Right lobe of liver (tissue), 6 donors: Measurements from ENCODE around the gene NLGN4X. TPM values are rescaled to one million over a fixed set of nuclear protein-coding genes. Genes with fewer than 3 reads are reported as not detected.

Experiments
- ATAC-seq, 4 donors: fragments of 200-7000 bp; cut with Tn5 transposase; one replicate each; pipeline ENCODE4 v1.9.1; 2020; ENCODE audit warnings: mild to moderate bottlenecking in 4 of 4, moderate library complexity in 4 of 4
- DNase-seq, 3 donors: peaks; one replicate each; pipeline ENCODE4 v3.0.0-alpha.2; 2020
- H3K27ac ChIP-seq, 3 donors: fragments of 200-600 bp; one replicate each; pipeline ENCODE4 v1.8.0; 2022
- H3K27me3 ChIP-seq, 2 donors: fragments of 200-600 bp; one replicate each; pipeline ENCODE4 v1.8.0; 2022
- H3K36me3 ChIP-seq, 4 donors: fragments of 200-600 bp; sonication (generic) in 1 of 4; one replicate each; pipeline versions ENCODE4 v1.5.1 to v1.8.0; 2017 to 2022; ENCODE audit warnings: control low read depth in 1 of 4
- H3K4me1 ChIP-seq, 4 donors: fragments of 200-600 bp; sonication (generic) in 1 of 4; one replicate each; pipeline versions ENCODE4 v1.5.1 to v1.8.0; 2017 to 2022; ENCODE audit warnings: control low read depth in 1 of 4
- H3K4me3 ChIP-seq, 3 donors: fragments of 200-600 bp; one replicate each; pipeline ENCODE4 v1.8.0; 2022
- H3K9me3 ChIP-seq, 4 donors: fragments of 200-600 bp; sonication (generic) in 1 of 4; one replicate each; pipeline versions ENCODE4 v1.5.1 to v1.8.0; 2017 to 2022; ENCODE audit warnings: control low read depth in 1 of 4
- CTCF ChIP-seq, 4 donors: fragments of 200-600 bp in 3 of 4; fragments of 450-650 bp in 1 of 4; IDR thresholded peaks; one replicate each; pipeline versions ENCODE4 v1.5.1 to v1.8.0; 2016 to 2022; ENCODE audit warnings: antibody characterized with exemption in 4 of 4, mild to moderate bottlenecking in 2 of 4
- POLR2A ChIP-seq: fragments of 450-650 bp; IDR thresholded peaks from one replicate; pipeline ENCODE4 v1.6.1; 2017; ENCODE audit warnings: antibody characterized with exemption, mild to moderate bottlenecking
- WGBS: methylation state at CpG from one replicate; pipeline ENCODE4 v1.1.6; 2018; ENCODE audit warnings: low coverage, low lambda C conversion rate; ENCODE audit not compliant: insufficient coverage; ENCODE audit errors: missing lambda C conversion rate; 5-methylcytosine and 5-hydroxymethylcytosine counted together
- intact Hi-C, 2 donors: fragments of 100-400 bp; cut with DNase I; formaldehyde crosslinking; loops; one replicate each; pipeline versions ENCODE4 v1.11.2 to v1.14.1; 2022
- total RNA-seq, 6 experiments: library from RNA; depleted of rRNA in 2 of 6; stranded (reverse); fragments of >200 nt in 2 of 6; fragmentation: NEBNext Ultra II Directional in 3 of 6; extraction: Animal tissue kit (Norgen Biotek cat#: 25700) in 3 of 6; gene quantifications; one replicate each; pipeline versions ENCODE4 v1.1.0 to v1.2.4, GENCODE V29; 2016 to 2023
- donor health status: DM: no; HTN: yes; CAD: no.
- donor health status: DM: no; HTN: no; CAD: no.
- donor health status: DM: no; HTN: no; CAD: no.
- donor health status: DM: no; HTN: yes; CAD: no.
- donor health status: DM: no; HTN: yes; CAD: no.

Gene NLGN4X
- total RNA-seq, 6 experiments from 2014 or later, result 0.51 to 1.5 (median 1.1) TPM

GRCh38 chrX:6131287-6131686 is 97.4 kb downstream of the NLGN4X start:
- H3K4me3 ChIP-seq, result no peak overlapping the region
- no peaks in the 10 kb centered on the region for H3K27me3 ChIP-seq
- TF ChIP-seq CTCF (IDR thresholded peaks at IDR 0.05) (no peak), POLR2A (no peak)
- intact Hi-C loops, result no loop called here
- ATAC-seq (no peak), DNase-seq (no peak)
- H3K9me3 ChIP-seq, result no peaks in the 10 kb centered on the region
- H3K4me1 ChIP-seq, result no peaks in the 10 kb centered on the region
- H3K27ac ChIP-seq, result no peak overlapping the region
- no peaks in the 10 kb centered on the region for H3K36me3 ChIP-seq

- Histone ChIP-seq H3K27ac (no peak overlapping the region), H3K36me3 (no peaks in the 10 kb centered on the region), H3K4me1 (no peaks in the 10 kb centered on the region), H3K27me3 (no peaks in the 10 kb centered on the region), H3K4me3 (no peak overlapping the region), H3K9me3 (no peaks in the 10 kb centered on the region)
- ATAC-seq (no peak), DNase-seq (no peak)
- TF ChIP-seq CTCF (IDR thresholded peaks at IDR 0.05) (no peak), POLR2A (no peak)
- intact Hi-C loops, result no loop called here
Observed at GRCh38 chrX:6129195-6129594, 99.5 kb downstream of the NLGN4X start.

GRCh38 chrX:6120329-6120728 is 108.3 kb downstream of the NLGN4X start:
- intact Hi-C loops, result no loop called here
- H3K4me1 ChIP-seq, result no peaks in the 10 kb centered on the region
- ATAC-seq (no peak), DNase-seq (no peak)
- H3K9me3 ChIP-seq, result no peaks in the 10 kb centered on the region
- TF ChIP-seq POLR2A (no peak), CTCF (IDR thresholded peaks at IDR 0.05) (no peak)
- H3K4me3 ChIP-seq, result no peak overlapping the region
- peaks cover 0 to 4% of the 10 kb centered on the region in 2 donors for H3K27me3 ChIP-seq
- WGBS, result 41% methylated on average over 2 of the region's 2 CpGs
- no peaks in the 10 kb centered on the region for H3K36me3 ChIP-seq
- H3K27ac ChIP-seq, result no peak overlapping the region

- H3K9me3 ChIP-seq, result no peaks in the 10 kb centered on the region
- no peak overlapping the region for H3K27ac ChIP-seq
- H3K4me1 ChIP-seq, result no peaks in the 10 kb centered on the region
- 12% methylated on average over 5 of the region's 5 CpGs for WGBS
- H3K27me3 ChIP-seq, result no peaks in the 10 kb centered on the region
- TF ChIP-seq POLR2A (no peak), CTCF (IDR thresholded peaks at IDR 0.05) (peak in 1 of 4 donors; percentile 4)
- ATAC-seq (no peak), DNase-seq (no peak)
- intact Hi-C loops, result no loop called here
- no peaks in the 10 kb centered on the region for H3K36me3 ChIP-seq
- H3K4me3 ChIP-seq, result no peak overlapping the region
Observed at GRCh38 chrX:6095469-6095868, 133.2 kb downstream of the NLGN4X start.

GRCh38 chrX:6074532-6074931 is 154.1 kb downstream of the NLGN4X start:
- TF ChIP-seq CTCF (IDR thresholded peaks at IDR 0.05), result no peak
- TF ChIP-seq POLR2A, result no peak
- Histone ChIP-seq H3K9me3 (no peaks in the 10 kb centered on the region), H3K36me3 (no peaks in the 10 kb centered on the region), H3K4me3 (no peak overlapping the region), H3K27me3 (no peaks in the 10 kb centered on the region), H3K27ac (no peak overlapping the region), H3K4me1 (no peaks in the 10 kb centered on the region)
- DNase-seq (no peak), ATAC-seq (no peak)
- intact Hi-C loops, result no loop called here
- WGBS, result 65% methylated on average over 3 of the region's 3 CpGs
